HepG2 (cell line): ENCODE results near the gene ENSA. TPM values are rescaled to one million over a fixed set of nuclear protein-coding genes. Genes with fewer than 3 reads are reported as not detected.

ENCODE experiments used
- HDAC1 ChIP-seq: sonication (generic); formaldehyde crosslinking; IDR thresholded peaks from 2 replicates; pipeline ENCODE4 v1.5.1; 2020; ENCODE audit warnings: mild to moderate bottlenecking, missing genetic modification reagents
- MAFK ChIP-seq, 2 experiments: IDR thresholded peaks in 1 of 2; conservative IDR thresholded peaks in 1 of 2; 2 replicates each; pipeline ENCODE4 v1.6.1; 2011; ENCODE audit warnings: improper control_type of control experiment in 2 of 2, low read length in 2 of 2
- PLRG1 ChIP-seq: fragments of 450-650 bp; conservative IDR thresholded peaks from 2 replicates; pipeline ENCODE4 v1.6.1; 2016
- RXRB ChIP-seq: IDR thresholded peaks from 2 replicates; pipeline ENCODE4 v1.6.1; 2016; ENCODE audit warnings: borderline replicate concordance, missing genetic modification reagents, missing compliant biosample characterization
- SALL1 ChIP-seq: sonication (generic); formaldehyde crosslinking; IDR thresholded peaks from 2 replicates; pipeline ENCODE4 v1.8.0; 2022; ENCODE audit warnings: mild to moderate bottlenecking, missing genetic modification reagents
- SMAD9 ChIP-seq: sonication (generic); formaldehyde crosslinking; IDR thresholded peaks from 2 replicates; pipeline ENCODE4 v1.5.1; 2020; ENCODE audit warnings: mild to moderate bottlenecking, missing genetic modification reagents
- SNRNP70 ChIP-seq: fragments of 200-400 bp; formaldehyde crosslinking; IDR thresholded peaks from 2 replicates; pipeline ENCODE4 v1.6.1; 2017; ENCODE audit warnings: mild to moderate bottlenecking, low read depth, low read length, moderate library complexity
- SP4 ChIP-seq: sonication (generic); formaldehyde crosslinking; IDR thresholded peaks from 2 replicates; pipeline ENCODE4 v1.8.1; 2023; ENCODE audit warnings: mild to moderate bottlenecking, missing genetic modification reagents
- SRY ChIP-seq: sonication (generic); formaldehyde crosslinking; IDR thresholded peaks from 2 replicates; pipeline ENCODE4 v1.8.0; 2022; ENCODE audit warnings: mild to moderate bottlenecking, missing genetic modification reagents
- SUZ12 ChIP-seq: fragments of 150-350 bp; IDR thresholded peaks from 2 replicates; pipeline ENCODE4 v1.6.1; 2014; ENCODE audit warnings: low read depth, low read length
- THAP8 ChIP-seq: sonication (generic); formaldehyde crosslinking; IDR thresholded peaks from 2 replicates; pipeline ENCODE4 v1.5.1; 2020; ENCODE audit warnings: missing genetic modification reagents, mild to moderate bottlenecking, borderline replicate concordance
- ZMYM4 ChIP-seq: sonication (generic); formaldehyde crosslinking; IDR thresholded peaks from 2 replicates; pipeline ENCODE4 v1.8.1; 2023; ENCODE audit warnings: mild to moderate bottlenecking, missing genetic modification reagents
- ZNF207 ChIP-seq: fragments of 450-650 bp; IDR thresholded peaks from 2 replicates; pipeline ENCODE4 v1.6.1; 2016; ENCODE audit warnings: antibody characterized with exemption, borderline replicate concordance
- ZNF260 ChIP-seq: sonication (generic); formaldehyde crosslinking; IDR thresholded peaks from 2 replicates; pipeline ENCODE4 v1.4.0; 2020; ENCODE audit warnings: missing genetic modification reagents, low read depth, mild to moderate bottlenecking, borderline replicate concordance
- ZNF264 ChIP-seq: sonication (generic); formaldehyde crosslinking; IDR thresholded peaks from 2 replicates; pipeline ENCODE4 v1.4.0; 2020; ENCODE audit warnings: missing genetic modification reagents
- ZNF501 ChIP-seq: sonication (generic); formaldehyde crosslinking; IDR thresholded peaks from 2 replicates; pipeline ENCODE4 v1.5.1; 2020; ENCODE audit warnings: mild to moderate bottlenecking, moderate library complexity, missing genetic modification reagents
- ZNF687 ChIP-seq: sonication (generic); formaldehyde crosslinking; IDR thresholded peaks from 2 replicates; pipeline ENCODE4 v1.5.1; 2020; ENCODE audit warnings: mild to moderate bottlenecking, missing genetic modification reagents, moderate library complexity
- ZNF816 ChIP-seq: sonication (generic); formaldehyde crosslinking; IDR thresholded peaks from 2 replicates; pipeline ENCODE4 v1.8.0; 2022; ENCODE audit warnings: missing genetic modification reagents, mild to moderate bottlenecking, borderline replicate concordance
- polyA plus RNA-seq, 8 experiments: library from polyadenylated mRNA; depleted of rRNA in 3 of 8; stranded (reverse) in 7 of 8; unstranded in 1 of 8; fragments of >200 nt; fragmentation: Illumina TruSeq in 4 of 8; extraction: Trizol in 4 of 8; gene quantifications; 2 replicates each; pipeline versions ENCODE4 v1.2.1 to v1.2.3, GENCODE V29; 2011 to 2016; ENCODE audit warnings: low read depth in 4 of 8, missing spikeins in 1 of 8, mixed read lengths in 1 of 8; ENCODE audit not compliant: insufficient read depth in 1 of 8
- total RNA-seq, 5 experiments: library from RNA; depleted of rRNA; stranded (reverse); fragments of >200 nt; fragmentation: Illumina TruSeq; extraction: Trizol; gene quantifications; 2 replicates each; pipeline ENCODE4 v1.2.3, GENCODE V29; 2016; ENCODE audit warnings: low read depth in 1 of 5
- TF ChIP-seq, protein P1 (sequence below): sonication (generic); formaldehyde crosslinking; IDR thresholded peaks from 2 replicates; pipeline ENCODE4 v1.5.0; 2020; ENCODE audit warnings: mild to moderate bottlenecking, missing genetic modification reagents, borderline replicate concordance
- TF ChIP-seq, protein P2 (sequence below): IDR thresholded peaks from 2 replicates; pipeline ENCODE4 v1.6.1; 2016; ENCODE audit warnings: low read depth, borderline replicate concordance

ENSA gene
- total and polyA plus RNA-seq, 2 of the 13 experiments (the other 11 are each of a cell fraction or from before 2014, with no cell fraction given) = 54.5 to 111 TPM

GRCh38 chr1:150576794-150577556 lies 52.4 kb downstream of the ENSA start (continued):
- TF ChIP-seq MAFK (conservative IDR thresholded peaks at IDR 0.05 in 1 of 2, IDR thresholded peaks at IDR 0.05 in 1 of 2; ENCODE audit: low read length in 2 of 2) (no peak), SUZ12 (no peak), SP4 (CRISPR knock-in tag) (no peak), ZNF264 (CRISPR knock-in tag) (no peak), RXRB (CRISPR knock-in tag) (peak; percentile 25; the same call in 1 of the 2 replicates), ZNF687 (CRISPR knock-in tag) (no peak), HDAC1 (peak; percentile 45; the same call in 1 of the 2 replicates), SMAD9 (CRISPR knock-in tag) (no peak), ZNF207 (no peak), SRY (no peak), SNRNP70 (no peak), SALL1 (CRISPR knock-in tag) (no peak), PLRG1 (no peak), ZMYM4 (CRISPR knock-in tag) (no peak), ZNF501 (CRISPR knock-in tag) (no peak), THAP8 (CRISPR knock-in tag) (no peak), ZNF816 (CRISPR knock-in tag) (no peak), ZNF260 (CRISPR knock-in tag) (no peak)
- TF ChIP-seq, protein P1, sequence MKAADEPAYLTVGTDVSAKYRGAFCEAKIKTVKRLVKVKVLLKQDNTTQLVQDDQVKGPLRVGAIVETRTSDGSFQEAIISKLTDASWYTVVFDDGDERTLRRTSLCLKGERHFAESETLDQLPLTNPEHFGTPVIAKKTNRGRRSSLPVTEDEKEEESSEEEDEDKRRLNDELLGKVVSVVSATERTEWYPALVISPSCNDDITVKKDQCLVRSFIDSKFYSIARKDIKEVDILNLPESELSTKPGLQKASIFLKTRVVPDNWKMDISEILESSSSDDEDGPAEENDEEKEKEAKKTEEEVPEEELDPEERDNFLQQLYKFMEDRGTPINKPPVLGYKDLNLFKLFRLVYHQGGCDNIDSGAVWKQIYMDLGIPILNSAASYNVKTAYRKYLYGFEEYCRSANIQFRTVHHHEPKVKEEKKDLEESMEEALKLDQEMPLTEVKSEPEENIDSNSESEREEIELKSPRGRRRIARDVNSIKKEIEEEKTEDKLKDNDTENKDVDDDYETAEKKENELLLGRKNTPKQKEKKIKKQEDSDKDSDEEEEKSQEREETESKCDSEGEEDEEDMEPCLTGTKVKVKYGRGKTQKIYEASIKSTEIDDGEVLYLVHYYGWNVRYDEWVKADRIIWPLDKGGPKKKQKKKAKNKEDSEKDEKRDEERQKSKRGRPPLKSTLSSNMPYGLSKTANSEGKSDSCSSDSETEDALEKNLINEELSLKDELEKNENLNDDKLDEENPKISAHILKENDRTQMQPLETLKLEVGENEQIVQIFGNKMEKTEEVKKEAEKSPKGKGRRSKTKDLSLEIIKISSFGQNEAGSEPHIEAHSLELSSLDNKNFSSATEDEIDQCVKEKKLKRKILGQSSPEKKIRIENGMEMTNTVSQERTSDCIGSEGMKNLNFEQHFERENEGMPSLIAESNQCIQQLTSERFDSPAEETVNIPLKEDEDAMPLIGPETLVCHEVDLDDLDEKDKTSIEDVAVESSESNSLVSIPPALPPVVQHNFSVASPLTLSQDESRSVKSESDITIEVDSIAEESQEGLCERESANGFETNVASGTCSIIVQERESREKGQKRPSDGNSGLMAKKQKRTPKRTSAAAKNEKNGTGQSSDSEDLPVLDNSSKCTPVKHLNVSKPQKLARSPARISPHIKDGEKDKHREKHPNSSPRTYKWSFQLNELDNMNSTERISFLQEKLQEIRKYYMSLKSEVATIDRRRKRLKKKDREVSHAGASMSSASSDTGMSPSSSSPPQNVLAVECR (CRISPR knock-in tag) = peak; percentile 59; the same call in 1 of the 2 replicates
- TF ChIP-seq, protein P2, sequence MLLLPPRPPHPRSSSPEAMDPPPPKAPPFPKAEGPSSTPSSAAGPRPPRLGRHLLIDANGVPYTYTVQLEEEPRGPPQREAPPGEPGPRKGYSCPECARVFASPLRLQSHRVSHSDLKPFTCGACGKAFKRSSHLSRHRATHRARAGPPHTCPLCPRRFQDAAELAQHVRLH = no peak
